GM23338 (cell line): Measurements from ENCODE around the gene METAP1D.

ENCODE experiments used
- CTCF ChIP-seq, 2 experiments: fragments of 200-600 bp in 1 of 2; sonication (generic) in 1 of 2; conservative IDR thresholded peaks; 2 replicates each; pipeline versions ENCODE4 v1.5.1 to v1.6.1; 2016 to 2017; ENCODE audit warnings: antibody characterized with exemption in 2 of 2, low read depth in 2 of 2, mild to moderate bottlenecking in 2 of 2, moderate library complexity in 1 of 2
- ETS1 ChIP-seq: IDR thresholded peaks from 2 replicates; pipeline ENCODE4 v1.6.1; 2016; ENCODE audit warnings: antibody characterized with exemption
- EZH2 ChIP-seq: fragments of 200-600 bp; sonication (generic); IDR thresholded peaks from one replicate; pipeline ENCODE4 v1.8.0; 2017; ENCODE audit warnings: antibody characterized with exemption, mild to moderate bottlenecking, low read depth; ENCODE audit not compliant: unreplicated experiment
- EZH2phosphoT487 ChIP-seq: fragments of 200-600 bp; sonication (generic); IDR thresholded peaks from one replicate; pipeline ENCODE4 v1.8.1; 2018; ENCODE audit warnings: antibody characterized with exemption; ENCODE audit not compliant: unreplicated experiment
- JUNB ChIP-seq: IDR thresholded peaks from one replicate; pipeline ENCODE4 v1.6.1; 2016; ENCODE audit warnings: antibody characterized with exemption; ENCODE audit not compliant: unreplicated experiment
- POLR2AphosphoS5 ChIP-seq: IDR thresholded peaks from 2 replicates; pipeline ENCODE4 v1.6.1; 2016; ENCODE audit warnings: antibody characterized with exemption, low read depth
- REST ChIP-seq: IDR thresholded peaks from one replicate; pipeline ENCODE4 v1.6.1; 2018; ENCODE audit warnings: antibody characterized with exemption; ENCODE audit not compliant: unreplicated experiment

GRCh38 chr2:172082944-172083627, 83.3 kb downstream of the METAP1D start:
- no peak for TF ChIP-seq JUNB
- no peak for TF ChIP-seq POLR2AphosphoS5
- TF ChIP-seq CTCF (conservative IDR thresholded peaks at IDR 0.05; ENCODE audit: low read depth in 2 of 2): no peak
- no peak for TF ChIP-seq REST
- TF ChIP-seq EZH2: peak; percentile 89
- peak; percentile 97 for TF ChIP-seq EZH2phosphoT487
- no peak for TF ChIP-seq ETS1
